ENCODE measurements around the gene EEF2KMT.

The EEF2KMT gene

DNA sequence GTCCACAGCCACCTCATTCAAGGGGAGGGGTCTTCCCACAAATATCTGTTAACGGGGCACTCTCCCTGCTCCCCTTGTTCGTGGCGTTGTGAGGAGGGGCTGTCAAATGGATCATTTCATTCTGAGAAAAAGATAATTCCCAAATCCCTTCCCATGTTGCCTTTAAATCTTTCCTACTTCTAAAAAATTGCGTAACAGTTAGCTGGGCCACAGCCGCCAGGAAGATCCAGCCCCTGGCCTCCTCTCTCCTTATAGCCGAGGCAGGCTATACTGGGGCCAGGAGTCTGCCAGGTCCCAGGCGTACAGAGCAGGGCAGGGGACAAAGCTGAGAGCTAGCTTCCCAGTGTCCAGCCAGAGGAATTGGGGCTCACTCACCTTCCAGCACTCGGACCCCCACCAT is 32.3 kb downstream of the EEF2KMT start:
- H3K36me3 ChIP-seq (ENCODE audit: insufficient read depth, low read length), result no peaks in the 10 kb centered on the region
- H3K79me2 ChIP-seq (ENCODE audit: insufficient read depth, low read length), result no peaks in the 10 kb centered on the region
- no peak overlapping the region for H2AFZ ChIP-seq (ENCODE audit: low read length)
- no peaks in the 10 kb centered on the region for H3K9me2 ChIP-seq (replicated peaks; ENCODE audit: low read depth, low read length)
- no peaks in the 10 kb centered on the region for H3K27me3 ChIP-seq (ENCODE audit: insufficient read depth, low read length, poor library complexity, severe bottlenecking)
- no peaks in the 10 kb centered on the region for H4K20me1 ChIP-seq (ENCODE audit: insufficient read depth, low read length, poor library complexity, severe bottlenecking)
- H3K9ac ChIP-seq (ENCODE audit: low read depth, low read length, poor library complexity, severe bottlenecking), result no peak overlapping the region
- H3F3A ChIP-seq (ENCODE audit: low read depth), result no peaks in the 10 kb centered on the region
- no peak overlapping the region for H3K4me3 ChIP-seq (ENCODE audit: low read length, poor library complexity, severe bottlenecking)
- H3K9me3 ChIP-seq (ENCODE audit: insufficient read depth, low read depth, low read length), result no peaks in the 10 kb centered on the region
- no peaks in the 10 kb centered on the region for H3K4me1 ChIP-seq (ENCODE audit: insufficient read depth, low read length, poor library complexity, severe bottlenecking)
- no peak overlapping the region for H3K4me2 ChIP-seq (ENCODE audit: low read depth, low read length, poor library complexity, severe bottlenecking)
- TF ChIP-seq, protein P1, sequence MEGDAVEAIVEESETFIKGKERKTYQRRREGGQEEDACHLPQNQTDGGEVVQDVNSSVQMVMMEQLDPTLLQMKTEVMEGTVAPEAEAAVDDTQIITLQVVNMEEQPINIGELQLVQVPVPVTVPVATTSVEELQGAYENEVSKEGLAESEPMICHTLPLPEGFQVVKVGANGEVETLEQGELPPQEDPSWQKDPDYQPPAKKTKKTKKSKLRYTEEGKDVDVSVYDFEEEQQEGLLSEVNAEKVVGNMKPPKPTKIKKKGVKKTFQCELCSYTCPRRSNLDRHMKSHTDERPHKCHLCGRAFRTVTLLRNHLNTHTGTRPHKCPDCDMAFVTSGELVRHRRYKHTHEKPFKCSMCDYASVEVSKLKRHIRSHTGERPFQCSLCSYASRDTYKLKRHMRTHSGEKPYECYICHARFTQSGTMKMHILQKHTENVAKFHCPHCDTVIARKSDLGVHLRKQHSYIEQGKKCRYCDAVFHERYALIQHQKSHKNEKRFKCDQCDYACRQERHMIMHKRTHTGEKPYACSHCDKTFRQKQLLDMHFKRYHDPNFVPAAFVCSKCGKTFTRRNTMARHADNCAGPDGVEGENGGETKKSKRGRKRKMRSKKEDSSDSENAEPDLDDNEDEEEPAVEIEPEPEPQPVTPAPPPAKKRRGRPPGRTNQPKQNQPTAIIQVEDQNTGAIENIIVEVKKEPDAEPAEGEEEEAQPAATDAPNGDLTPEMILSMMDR (conservative IDR thresholded peaks at IDR 0.05; ENCODE audit: low read length), result no peak
- TF ChIP-seq EZH2phosphoT487 (IDR thresholded peaks at IDR 0.05; ENCODE audit: borderline replicate concordance), result no peak

DNA sequence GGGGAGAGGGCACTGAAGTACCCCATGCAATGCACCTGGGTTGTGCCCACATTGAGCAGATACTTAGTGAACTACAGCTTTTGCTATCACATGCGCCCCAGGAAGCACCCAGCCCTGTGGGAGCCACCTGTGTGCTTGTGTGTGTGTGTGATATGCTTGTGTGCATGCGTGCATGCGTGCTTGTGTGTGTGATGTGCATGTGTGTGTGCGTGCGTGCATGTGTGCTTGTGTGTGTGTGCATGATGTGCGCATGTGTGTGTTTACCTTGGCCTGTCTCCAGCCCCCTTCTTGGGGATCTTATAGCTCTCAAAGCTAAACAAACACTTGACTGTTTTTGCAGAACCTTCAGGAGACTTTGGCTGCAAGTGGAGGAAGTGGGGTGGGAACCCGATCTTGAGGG is 32.7 kb downstream of the EEF2KMT start:
- no peaks in the 10 kb centered on the region for H3K9me2 ChIP-seq (replicated peaks; ENCODE audit: low read depth, low read length)
- H3K27me3 ChIP-seq (ENCODE audit: insufficient read depth, low read length, poor library complexity, severe bottlenecking), result no peaks in the 10 kb centered on the region
- no peaks in the 10 kb centered on the region for H4K20me1 ChIP-seq (ENCODE audit: insufficient read depth, low read length, poor library complexity, severe bottlenecking)
- no peak overlapping the region for H3K9ac ChIP-seq (ENCODE audit: low read depth, low read length, poor library complexity, severe bottlenecking)
- H3K36me3 ChIP-seq (ENCODE audit: insufficient read depth, low read length), result no peaks in the 10 kb centered on the region
- no peak overlapping the region for H3K4me3 ChIP-seq (ENCODE audit: low read length, poor library complexity, severe bottlenecking)
- H3K4me2 ChIP-seq (ENCODE audit: low read depth, low read length, poor library complexity, severe bottlenecking), result no peak overlapping the region
- H3K9me3 ChIP-seq (ENCODE audit: insufficient read depth, low read depth, low read length), result no peaks in the 10 kb centered on the region
- no peaks in the 10 kb centered on the region for H3K79me2 ChIP-seq (ENCODE audit: insufficient read depth, low read length)
- H3F3A ChIP-seq (ENCODE audit: low read depth), result no peaks in the 10 kb centered on the region
- H3K4me1 ChIP-seq (ENCODE audit: insufficient read depth, low read length, poor library complexity, severe bottlenecking), result no peaks in the 10 kb centered on the region
- no peak overlapping the region for H2AFZ ChIP-seq (ENCODE audit: low read length)
- TF ChIP-seq, protein P1 (conservative IDR thresholded peaks at IDR 0.05; ENCODE audit: low read length), result no peak
- no peak for TF ChIP-seq EZH2phosphoT487 (IDR thresholded peaks at IDR 0.05; ENCODE audit: borderline replicate concordance)

DNA sequence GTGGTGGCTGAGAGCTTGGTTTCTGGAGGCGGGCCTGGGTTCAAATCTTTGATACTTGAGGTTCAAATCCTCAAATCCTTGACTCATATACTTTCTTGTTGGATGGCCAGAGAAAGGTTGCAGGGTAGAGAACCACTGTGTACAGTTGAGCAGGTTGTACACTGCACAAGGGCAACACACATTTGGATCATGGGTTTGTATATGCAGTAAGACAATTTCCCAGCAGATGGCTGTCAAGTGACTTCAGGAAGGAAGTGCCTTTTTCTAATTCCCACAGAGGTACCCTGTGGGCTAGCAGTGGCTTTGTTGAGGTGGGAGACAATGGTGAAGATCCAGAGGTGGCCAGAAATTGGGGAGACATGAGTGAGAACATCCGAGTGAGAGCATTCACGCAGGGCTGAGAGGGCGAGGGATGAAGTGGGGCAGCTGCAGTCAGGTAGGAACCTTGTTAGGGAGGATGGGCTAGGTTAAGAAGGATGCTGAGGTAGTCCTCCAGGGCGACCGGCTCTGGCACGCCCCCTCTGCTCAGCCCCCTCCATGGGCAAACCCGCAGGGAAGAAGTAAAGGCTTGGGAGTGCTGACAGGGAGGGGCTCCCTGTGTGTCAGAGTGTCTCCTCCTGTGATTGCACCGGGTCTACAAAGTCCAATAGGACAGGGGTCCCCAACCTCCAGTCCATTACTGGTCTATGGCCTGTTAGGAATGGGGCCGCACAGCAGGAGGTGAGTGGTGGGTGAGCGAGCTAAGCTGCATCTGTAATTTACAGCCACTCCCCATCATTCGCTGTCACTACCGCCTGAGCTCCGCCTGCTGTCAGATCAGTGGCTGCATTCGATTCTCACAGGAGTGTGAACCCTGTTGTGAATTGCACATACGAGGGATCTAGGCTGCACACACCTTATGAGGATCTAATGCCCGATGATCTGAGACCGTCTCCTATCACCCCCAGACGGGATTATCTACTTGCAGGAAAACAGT is 34.5 kb downstream of the EEF2KMT start:
- Histone ChIP-seq H3K36me3 (ENCODE audit: insufficient read depth, low read length) (no peaks in the 10 kb centered on the region), H3K9me3 (ENCODE audit: insufficient read depth, low read depth, low read length) (no peaks in the 10 kb centered on the region), H2AFZ (ENCODE audit: low read length) (no peak overlapping the region), H3K9ac (ENCODE audit: low read depth, low read length, poor library complexity, severe bottlenecking) (no peak overlapping the region), H3K9me2 (replicated peaks; ENCODE audit: low read depth, low read length) (no peaks in the 10 kb centered on the region), H4K20me1 (ENCODE audit: insufficient read depth, low read length, poor library complexity, severe bottlenecking) (no peaks in the 10 kb centered on the region), H3K4me1 (ENCODE audit: insufficient read depth, low read length, poor library complexity, severe bottlenecking) (no peaks in the 10 kb centered on the region), H3K4me3 (ENCODE audit: low read length, poor library complexity, severe bottlenecking) (no peak overlapping the region), H3K79me2 (ENCODE audit: insufficient read depth, low read length) (no peaks in the 10 kb centered on the region), H3K4me2 (ENCODE audit: low read depth, low read length, poor library complexity, severe bottlenecking) (no peak overlapping the region), H3K27me3 (ENCODE audit: insufficient read depth, low read length, poor library complexity, severe bottlenecking) (no peaks in the 10 kb centered on the region), H3F3A (ENCODE audit: low read depth) (no peaks in the 10 kb centered on the region)
- TF ChIP-seq EZH2phosphoT487 (IDR thresholded peaks at IDR 0.05; ENCODE audit: borderline replicate concordance), result no peak
- TF ChIP-seq, protein P1 (conservative IDR thresholded peaks at IDR 0.05; ENCODE audit: low read length), result peak; percentile 13; the same call in 1 of the 2 replicates
